A549 (cell line): ENCODE results near the gene SLPI.

Source experiments
- BHLHE40 ChIP-seq: IDR thresholded peaks from 2 replicates; pipeline ENCODE4 v1.6.1; 2012; ENCODE audit warnings: low read depth, low read length, inconsistent platforms
- CTCF ChIP-seq: fragments of >200 bp; sonication (Bioruptor Twin); formaldehyde crosslinking; IDR thresholded peaks from 3 replicates; pipeline ENCODE4 v1.5.1; 2016
- FOSL2 ChIP-seq, 2 experiments: fragments of 450-650 bp in 1 of 2; fragments of >200 bp in 1 of 2; sonication (Bioruptor Twin) in 1 of 2; formaldehyde crosslinking; IDR thresholded peaks; 2 replicates each; pipeline versions ENCODE4 v1.5.0 to v1.6.1; 2016 to 2020; ENCODE audit warnings: mild to moderate bottlenecking in 1 of 2, moderate library complexity in 1 of 2
- MAFK ChIP-seq: fragments of 450-650 bp; IDR thresholded peaks from 2 replicates; pipeline ENCODE4 v1.6.1; 2014; ENCODE audit not compliant: partially characterized antibody
- POLR2A ChIP-seq: IDR thresholded peaks from 2 replicates; pipeline ENCODE4 v1.6.1; 2012; ENCODE audit warnings: mild to moderate bottlenecking, low read length
- RNF2 ChIP-seq: fragments of 200-600 bp; sonication (generic); IDR thresholded peaks from 2 replicates; pipeline ENCODE4 v1.6.1; 2016; ENCODE audit warnings: low read depth, mild to moderate bottlenecking, antibody characterized with exemption, moderate library complexity, borderline replicate concordance
- ZNF302 ChIP-seq: fragments of 250-450 bp; sonication (Bioruptor Pico); IDR thresholded peaks from 2 replicates; pipeline ENCODE4 v1.9.0; 2021; ENCODE audit warnings: inconsistent platforms, mild to moderate bottlenecking, moderate library complexity

DNA sequence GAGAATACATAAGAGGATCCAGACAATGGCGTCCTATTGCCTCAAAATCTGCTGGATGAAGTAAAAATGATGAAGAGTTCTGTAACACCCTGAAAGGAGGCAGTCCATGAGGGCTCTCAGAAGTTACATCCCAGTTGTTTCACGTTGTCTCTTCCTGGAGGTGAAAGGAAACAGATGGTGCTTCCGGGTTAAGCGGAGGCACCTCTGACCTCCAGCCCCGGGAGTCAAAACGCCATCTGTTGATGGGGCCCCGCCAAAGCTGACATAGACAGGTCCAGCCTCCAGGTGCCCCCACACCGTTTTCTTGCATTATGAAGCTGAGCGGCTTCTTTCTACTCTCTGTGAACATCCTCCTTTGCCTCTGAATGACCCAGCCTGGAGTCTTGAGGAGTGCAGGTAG, 23.7 kb downstream of the SLPI start:
- TF ChIP-seq CTCF (no peak), FOSL2 (IDR thresholded peaks at IDR 0.05) (no peak), FOSL2 (CRISPR knock-in tag; IDR thresholded peaks at IDR 0.05) (no peak), POLR2A (no peak), ZNF302 (CRISPR knock-in tag) (no peak), RNF2 (no peak), BHLHE40 (no peak), MAFK (no peak)
